Effector memory CD4-positive, alpha-beta T cell (primary cell): ENCODE results near the gene ACSF2.

Source experiments
- DNase-seq, 3 donors: peaks; one replicate each; pipeline ENCODE4 v3.0.0-alpha.2; 2020
- H3K27ac ChIP-seq: 2 replicates; pipeline ENCODE4 v1.7.0; 2013; ENCODE audit warnings: mild to moderate bottlenecking, low read length, moderate library complexity; ENCODE audit not compliant: insufficient read depth, poor library complexity, severe bottlenecking
- H3K27me3 ChIP-seq: replicated peaks from 2 replicates; pipeline ENCODE4 v1.7.0; 2013; ENCODE audit warnings: mild to moderate bottlenecking, low read length; ENCODE audit not compliant: insufficient read depth, control insufficient read depth, poor library complexity, severe bottlenecking
- H3K36me3 ChIP-seq: 2 replicates; pipeline ENCODE4 v1.7.0; 2013; ENCODE audit warnings: mild to moderate bottlenecking, low read length, moderate library complexity; ENCODE audit not compliant: control insufficient read depth, insufficient read depth
- H3K4me1 ChIP-seq: 2 replicates; pipeline ENCODE4 v1.7.0; 2013; ENCODE audit warnings: low read length, mild to moderate bottlenecking; ENCODE audit not compliant: control insufficient read depth, insufficient read depth, poor library complexity, severe bottlenecking
- H3K4me3 ChIP-seq: 2 replicates; pipeline ENCODE4 v1.7.0; 2013; ENCODE audit warnings: low read length, low read depth, mild to moderate bottlenecking; ENCODE audit not compliant: insufficient read depth, poor library complexity, severe bottlenecking
- H3K9me3 ChIP-seq: 2 replicates; pipeline ENCODE4 v1.7.0; 2013; ENCODE audit warnings: mild to moderate bottlenecking, low read length, moderate library complexity; ENCODE audit not compliant: control insufficient read depth

Gene ACSF2

GRCh38 chr17:50520483-50520882 lies 94.5 kb downstream of the ACSF2 start:
- no peaks in the 10 kb centered on the region for H3K9me3 ChIP-seq

GRCh38 chr17:50521514-50521913 lies 95.5 kb downstream of the ACSF2 start:
- Histone ChIP-seq H3K36me3 (no peaks in the 10 kb centered on the region), H3K27me3 (no peaks in the 10 kb centered on the region), H3K27ac (no peak overlapping the region), H3K9me3 (no peaks in the 10 kb centered on the region), H3K4me3 (no peak overlapping the region), H3K4me1 (no peaks in the 10 kb centered on the region)
- DNase-seq = no peak

More at GRCh38 chr17:50520483-50520882, 94.5 kb downstream of the ACSF2 start:
- H3K36me3 ChIP-seq = no peaks in the 10 kb centered on the region
- H3K27me3 ChIP-seq = no peaks in the 10 kb centered on the region
- no peaks in the 10 kb centered on the region for H3K4me1 ChIP-seq
- H3K27ac ChIP-seq = no peak overlapping the region
- DNase-seq = no peak
- H3K4me3 ChIP-seq = no peak overlapping the region

GRCh38 chr17:50522766-50523165 lies 96.7 kb downstream of the ACSF2 start:
- no peak overlapping the region for H3K4me3 ChIP-seq
- H3K36me3 ChIP-seq = no peaks in the 10 kb centered on the region
- no peak overlapping the region for H3K27ac ChIP-seq
- H3K27me3 ChIP-seq = no peaks in the 10 kb centered on the region
- H3K4me1 ChIP-seq = no peaks in the 10 kb centered on the region
- H3K9me3 ChIP-seq = no peaks in the 10 kb centered on the region
- DNase-seq = no peak

GRCh38 chr17:50523208-50523607 lies 97.2 kb downstream of the ACSF2 start:
- Histone ChIP-seq H3K4me1 (no peaks in the 10 kb centered on the region), H3K27me3 (no peaks in the 10 kb centered on the region), H3K36me3 (no peaks in the 10 kb centered on the region), H3K27ac (no peak overlapping the region), H3K4me3 (no peak overlapping the region), H3K9me3 (no peaks in the 10 kb centered on the region)
- DNase-seq = no peak
